K562 (cell line): ENCODE results near the gene TPR. TPM values are rescaled to one million over a fixed set of nuclear protein-coding genes. Genes with fewer than 3 reads are reported as not detected.

Experiments used
- CREM ChIP-seq: IDR thresholded peaks from 2 replicates; pipeline ENCODE4 v1.6.1; 2014; ENCODE audit warnings: antibody characterized with exemption, low read depth
- ELK3 ChIP-seq: fragments of 450-650 bp; formaldehyde crosslinking; IDR thresholded peaks from 2 replicates; pipeline ENCODE4 v1.4.0; 2020; ENCODE audit warnings: mild to moderate bottlenecking
- FOXJ2 ChIP-seq: fragments of 200-800 bp; sonication (Bioruptor generic); IDR thresholded peaks from 2 replicates; pipeline ENCODE4 v1.6.1; 2016; ENCODE audit warnings: missing genetic modification characterization, missing compliant biosample characterization
- FOXP4 ChIP-seq: sonication (generic); formaldehyde crosslinking; IDR thresholded peaks from 2 replicates; pipeline ENCODE4 v1.8.0; 2022; ENCODE audit warnings: mild to moderate bottlenecking, missing genetic modification reagents, borderline replicate concordance
- GATAD2B ChIP-seq: fragments of 450-650 bp; IDR thresholded peaks from 2 replicates; pipeline ENCODE4 v1.6.1; 2017; ENCODE audit warnings: mild to moderate bottlenecking, borderline replicate concordance
- GTF2F1 ChIP-seq: IDR thresholded peaks from 2 replicates; pipeline ENCODE4 v1.6.1; 2011; ENCODE audit warnings: low read depth, low read length, improper control_type of control experiment
- HBP1 ChIP-seq: fragments of 450-650 bp; formaldehyde crosslinking; IDR thresholded peaks from 2 replicates; pipeline ENCODE4 v1.4.0; 2022; ENCODE audit warnings: missing genetic modification characterization
- HSF4 ChIP-seq: fragments of 250-450 bp; sonication (Bioruptor Pico); IDR thresholded peaks from 2 replicates; pipeline ENCODE4 v2.1.2; 2022; ENCODE audit warnings: mild to moderate bottlenecking, moderate library complexity, borderline replicate concordance
- KLF16 ChIP-seq: IDR thresholded peaks from 2 replicates; pipeline ENCODE4 v1.6.1; 2016; ENCODE audit warnings: antibody characterized with exemption
- MLX ChIP-seq, 2 experiments: fragments of 450-650 bp in 1 of 2; sonication (generic) in 1 of 2; formaldehyde crosslinking; conservative IDR thresholded peaks; 2 replicates each; pipeline versions ENCODE4 v1.4.0 to v1.8.1; 2020 to 2022; ENCODE audit warnings: mild to moderate bottlenecking in 1 of 2, missing genetic modification reagents in 1 of 2
- NFYB ChIP-seq: IDR thresholded peaks from 2 replicates; pipeline ENCODE4 v1.6.1; 2011; ENCODE audit warnings: mild to moderate bottlenecking, moderate library complexity; ENCODE audit not compliant: insufficient read length; ENCODE audit errors: extremely low read depth
- PHF20 ChIP-seq: fragments of 450-650 bp; IDR thresholded peaks from 2 replicates; pipeline ENCODE4 v1.6.1; 2018; ENCODE audit not compliant: partially characterized antibody
- RAD51 ChIP-seq: fragments of 450-650 bp; IDR thresholded peaks from 2 replicates; pipeline ENCODE4 v1.7.1; 2016; ENCODE audit warnings: low read depth, mild to moderate bottlenecking, borderline replicate concordance
- RB1 ChIP-seq: fragments of 450-650 bp; IDR thresholded peaks from 2 replicates; pipeline ENCODE4 v1.6.1; 2017; ENCODE audit warnings: low read depth, mild to moderate bottlenecking
- RNF2 ChIP-seq: sonication (generic); IDR thresholded peaks from 2 replicates; pipeline ENCODE4 v1.6.1; 2016
- SUPT5H ChIP-seq: fragments of 450-650 bp; IDR thresholded peaks from 2 replicates; pipeline ENCODE4 v1.6.1; 2016
- TAF9B ChIP-seq: fragments of 450-650 bp; IDR thresholded peaks from 2 replicates; pipeline ENCODE4 v1.6.1; 2018; ENCODE audit warnings: mild to moderate bottlenecking; ENCODE audit not compliant: partially characterized antibody
- ZNF518B ChIP-seq: fragments of 250-450 bp; sonication (Bioruptor Pico); IDR thresholded peaks from 2 replicates; pipeline ENCODE4 v1.5.0; 2021; ENCODE audit warnings: mild to moderate bottlenecking, moderate library complexity
- ZSCAN32 ChIP-seq: fragments of 450-650 bp; formaldehyde crosslinking; IDR thresholded peaks from 2 replicates; pipeline ENCODE4 v1.4.0; 2020; ENCODE audit warnings: mild to moderate bottlenecking, moderate library complexity
- polyA plus RNA-seq, 8 experiments: library from polyadenylated mRNA; depleted of rRNA in 4 of 8; stranded (reverse) in 5 of 8; unstranded in 3 of 8; fragments of >200 nt; fragmentation: Nextera tagmentation in 2 of 8; fragmentation: Illumina TruSeq in 1 of 8; extraction: Ambion mirVana in 2 of 8; extraction: Trizol in 1 of 8; gene quantifications; 2 replicates each; pipeline versions ENCODE4 v1.2.1 to v1.2.3, GENCODE V29; 2011 to 2014; ENCODE audit warnings: inconsistent platforms in 1 of 8, missing spikeins in 1 of 8
- total RNA-seq, 7 experiments: library from RNA; depleted of rRNA in 6 of 7; stranded (reverse); fragments of >200 nt in 6 of 7; fragmentation: Illumina TruSeq in 2 of 7; extraction: Trizol in 2 of 7; gene quantifications; 2 replicates each; pipeline versions ENCODE4 v1.2.1 to v1.2.3, GENCODE V29; 2011 to 2021; ENCODE audit warnings: low replicate concordance in 1 of 7

Gene TPR
- total and polyA plus RNA-seq, 9 of the 15 experiments (the other 6 are each of a cell fraction or from before 2014, with no cell fraction given) = 48.5 to 167 (median 138) TPM

- TF ChIP-seq ELK3 (CRISPR knock-in tag) (no peak), FOXP4 (CRISPR knock-in tag) (0 out of 2 replicates have a peak, but pooled peaks have one; percentile 83), GATAD2B (no peak), MLX (CRISPR knock-in tag; conservative IDR thresholded peaks at IDR 0.05) (peak in 1 of 2 experiments; percentile 86; a peak in 1 of 4 replicates), FOXJ2 (tag) (no peak), RB1 (peak; percentile 68; the same call in 1 of the 2 replicates), TAF9B (peak; percentile 27), NFYB (peak; percentile 29), HBP1 (CRISPR knock-in tag) (0 out of 2 replicates have a peak, but pooled peaks have one; percentile 10), KLF16 (no peak), GTF2F1 (no peak), CREM (peak; percentile 67), RAD51 (no peak), HSF4 (CRISPR knock-in tag) (no peak), ZNF518B (CRISPR knock-in tag) (no peak), PHF20 (peak; percentile 53), SUPT5H (no peak), RNF2 (no peak), ZSCAN32 (CRISPR knock-in tag) (peak; percentile 72)
Observed at GRCh38 chr1:186374303-186375151, 526 bp downstream of the TPR start (continued).
